NCI-H524 treated with DMSO at 0.1 percent for 48 hours (cell line): ENCODE results near the gene COL4A2.

Experiments
- DNase-seq: peaks from one replicate; lab custom pipeline; 2025; lab: John Stamatoyannopoulos, UW

Gene COL4A2

DNA sequence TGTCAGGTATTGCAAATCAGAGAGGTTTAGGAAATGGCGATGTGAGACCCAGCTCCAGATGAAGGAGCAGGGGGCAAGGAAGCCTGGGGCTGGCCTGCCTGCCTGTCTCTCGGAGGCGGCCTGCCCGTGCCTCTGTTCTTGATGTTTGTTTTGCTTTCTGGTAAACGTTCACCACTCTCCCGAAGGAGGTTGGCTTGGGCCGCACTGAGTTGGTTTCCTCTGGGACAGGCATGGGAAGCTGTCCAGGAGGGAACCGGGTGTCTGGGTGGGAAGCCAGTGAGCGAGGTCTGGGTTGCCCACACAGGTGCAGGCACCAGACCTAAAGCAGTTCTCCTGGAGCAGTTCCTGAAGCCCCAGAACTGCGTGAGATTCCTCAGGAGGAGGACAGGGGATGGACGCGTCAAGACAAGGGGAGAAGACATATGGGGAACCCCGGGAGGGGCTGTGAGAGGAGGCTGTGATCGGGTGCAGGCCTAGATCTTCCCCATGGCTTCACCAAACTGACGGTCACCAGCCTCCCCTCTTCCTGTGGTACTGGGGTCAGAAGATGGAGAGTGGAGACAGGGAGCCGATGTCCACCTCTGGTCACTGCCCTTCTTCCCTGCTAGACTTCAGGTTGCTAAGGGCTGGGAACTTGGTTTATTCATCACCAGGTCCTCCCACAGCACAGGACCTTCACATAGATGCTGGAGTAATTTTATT, 15.2 kb downstream of the COL4A2 start:
- no peak for DNase-seq

DNA sequence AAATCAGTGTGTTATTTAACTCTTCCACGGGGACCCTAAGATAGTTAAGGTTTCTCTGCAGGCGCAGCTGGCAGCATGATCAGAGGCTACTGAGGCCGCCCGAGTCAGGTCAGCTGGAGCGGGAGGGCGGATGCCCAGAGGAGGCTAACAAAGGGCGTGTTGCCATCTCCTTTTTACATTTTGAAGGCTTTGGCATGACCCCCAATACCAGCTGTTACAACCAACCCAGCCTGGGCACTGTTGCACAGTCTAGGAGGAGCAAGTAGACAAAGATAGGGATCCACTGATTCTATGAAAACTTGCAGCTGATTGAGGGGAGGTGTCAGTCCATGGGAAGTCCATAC, 15.7 kb downstream of the COL4A2 start:
- DNase-seq, result no peak

DNA sequence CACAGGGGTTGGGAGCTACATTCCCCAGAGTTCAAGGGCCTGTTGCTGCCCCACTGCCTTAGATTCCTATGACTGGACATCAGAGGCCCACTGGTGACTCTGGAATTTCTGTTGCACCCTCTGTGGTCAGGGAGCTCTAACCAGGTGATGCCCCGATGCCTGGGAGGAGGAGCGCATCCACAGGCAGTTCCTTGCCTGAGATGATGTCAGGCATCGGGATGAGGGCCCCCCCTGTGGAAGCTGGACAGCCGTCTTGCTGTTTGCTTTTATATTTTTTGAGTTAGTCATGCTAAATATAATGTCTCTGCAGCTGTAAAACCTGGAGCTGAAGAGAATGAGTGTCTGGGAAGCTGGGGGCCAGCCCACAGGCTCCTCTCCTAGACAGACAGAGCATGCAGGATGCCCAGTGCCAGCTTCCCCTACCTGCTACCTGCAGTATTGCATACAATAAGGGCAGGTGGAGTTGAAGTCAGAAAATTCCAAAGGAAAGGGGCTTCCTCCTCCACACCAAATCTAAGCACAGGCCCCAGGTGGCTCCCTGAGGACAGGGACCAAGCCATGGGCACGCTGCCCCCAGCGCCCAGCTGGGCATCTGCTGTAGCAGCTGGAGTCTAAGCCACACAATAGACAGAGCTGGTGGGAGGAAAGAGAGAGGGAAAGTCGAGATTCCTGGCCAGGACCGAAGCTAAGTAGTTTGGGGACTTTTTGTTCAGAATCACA, 16.2 kb downstream of the COL4A2 start:
- no peak for DNase-seq

DNA sequence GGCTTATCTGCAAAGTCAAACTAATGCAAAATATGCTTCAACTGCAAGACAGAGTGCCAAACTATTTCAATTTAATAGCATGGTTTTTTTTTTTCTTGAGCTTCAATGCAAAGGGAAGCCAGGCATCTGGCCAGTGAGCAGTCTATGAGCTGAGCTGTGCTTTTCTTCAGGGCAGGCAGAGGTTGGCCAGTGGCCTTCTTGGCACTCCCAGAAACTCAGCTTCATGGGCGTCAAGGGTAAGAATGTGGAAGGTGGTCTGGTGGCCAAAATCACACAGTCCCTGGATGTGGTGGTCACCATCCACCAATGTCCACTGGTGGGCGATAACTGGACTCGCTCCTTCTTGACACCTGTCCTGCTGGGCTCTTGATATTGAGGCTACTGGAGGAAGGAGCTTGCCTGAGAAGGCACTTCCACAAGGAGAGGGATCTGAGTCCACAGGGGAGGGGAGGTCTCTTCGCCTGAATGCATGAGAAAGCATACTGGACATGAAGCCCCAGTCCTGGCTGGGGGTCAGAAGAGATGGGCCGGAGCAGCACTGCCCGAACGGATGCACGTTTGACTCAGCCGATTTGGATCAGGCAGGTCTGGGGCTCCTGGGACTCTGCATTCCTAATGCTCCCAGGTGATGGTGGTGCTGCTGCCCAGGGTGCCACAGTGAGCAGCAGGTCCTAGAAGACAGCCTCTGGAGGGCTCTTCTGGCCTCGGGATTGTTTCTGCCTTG, 17.1 kb downstream of the COL4A2 start:
- no peak for DNase-seq

DNA sequence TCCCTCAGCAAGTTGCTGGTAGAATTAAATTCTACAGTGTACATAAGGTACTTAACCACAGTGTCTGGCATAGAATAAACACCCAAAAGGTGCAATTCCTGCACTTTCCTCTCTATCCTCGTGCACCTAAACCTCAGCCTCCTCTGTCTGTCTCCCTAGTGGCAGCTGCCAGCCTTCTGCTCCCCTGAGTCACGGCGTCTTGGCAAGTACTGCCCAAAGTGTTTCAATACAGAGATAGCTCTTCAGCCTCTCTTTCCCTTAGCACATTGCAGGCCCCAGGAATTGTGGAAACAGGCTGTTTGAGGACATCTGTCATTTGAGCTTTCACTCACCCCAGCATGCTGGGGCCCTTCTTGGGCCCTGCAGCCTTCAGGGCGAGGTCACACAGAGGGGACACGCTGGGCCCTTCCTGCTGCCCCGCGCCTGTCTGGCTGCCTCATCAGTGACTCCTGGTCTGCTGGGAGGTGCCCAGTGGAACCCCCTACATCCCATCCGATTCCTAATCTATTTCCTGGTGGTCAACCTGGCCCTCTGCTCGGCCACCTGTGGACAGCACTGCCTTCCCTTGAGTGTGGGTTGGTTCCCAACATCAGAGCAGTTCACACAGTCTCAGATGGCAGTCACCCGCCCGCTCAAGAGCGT, 19.3 kb downstream of the COL4A2 start:
- DNase-seq, result no peak

DNA sequence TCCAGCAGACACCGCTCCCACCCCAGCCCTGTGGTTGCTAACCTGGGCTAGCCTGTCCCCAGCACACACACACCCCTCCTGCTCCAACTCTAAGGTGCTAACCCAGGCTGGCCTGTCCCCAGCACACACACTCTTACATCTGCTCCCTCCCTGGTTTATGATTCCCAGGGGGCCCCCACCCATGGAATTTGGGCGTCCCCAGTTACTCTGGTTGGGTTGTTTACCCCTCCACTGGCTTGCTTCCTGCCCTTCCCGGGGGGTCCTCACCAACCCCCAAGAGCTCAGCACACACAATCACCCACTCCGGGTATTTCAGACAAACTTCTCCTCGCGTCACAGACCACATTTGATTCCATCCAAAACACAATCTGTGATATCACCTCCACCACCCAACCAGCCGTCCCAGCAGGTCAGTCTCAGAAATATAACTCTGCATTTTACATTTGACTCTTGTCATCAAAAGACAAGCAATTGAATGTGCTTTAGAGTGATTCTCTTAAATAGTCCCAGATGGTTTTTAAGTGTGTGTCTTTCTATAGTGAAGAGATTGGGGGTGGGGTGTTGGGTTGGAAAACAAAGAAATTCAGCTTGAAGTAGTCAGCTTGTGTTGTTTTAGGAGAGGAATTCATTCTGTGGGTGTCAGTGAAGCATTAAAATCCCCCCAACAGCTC, 20.1 kb downstream of the COL4A2 start:
- no peak for DNase-seq

DNA sequence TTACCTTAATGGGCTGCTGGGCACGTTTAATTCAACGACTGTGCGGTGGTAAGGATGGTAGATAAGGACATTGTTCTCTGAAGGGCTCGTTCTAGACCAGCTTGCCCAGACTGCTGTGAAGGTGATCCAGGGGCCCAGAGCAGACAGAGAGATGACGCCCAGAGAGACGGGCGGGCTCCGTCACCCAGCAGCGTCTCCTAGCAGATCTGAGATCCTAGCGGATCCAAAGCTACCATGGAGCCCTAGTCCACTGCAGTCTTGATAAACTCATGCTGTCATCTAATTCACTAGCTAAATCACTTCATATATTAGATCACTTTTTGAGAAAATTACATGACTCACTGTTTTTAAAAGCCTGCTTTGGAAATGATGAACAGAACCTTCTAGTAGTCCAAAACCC, 21.5 kb downstream of the COL4A2 start:
- no peak for DNase-seq

DNA sequence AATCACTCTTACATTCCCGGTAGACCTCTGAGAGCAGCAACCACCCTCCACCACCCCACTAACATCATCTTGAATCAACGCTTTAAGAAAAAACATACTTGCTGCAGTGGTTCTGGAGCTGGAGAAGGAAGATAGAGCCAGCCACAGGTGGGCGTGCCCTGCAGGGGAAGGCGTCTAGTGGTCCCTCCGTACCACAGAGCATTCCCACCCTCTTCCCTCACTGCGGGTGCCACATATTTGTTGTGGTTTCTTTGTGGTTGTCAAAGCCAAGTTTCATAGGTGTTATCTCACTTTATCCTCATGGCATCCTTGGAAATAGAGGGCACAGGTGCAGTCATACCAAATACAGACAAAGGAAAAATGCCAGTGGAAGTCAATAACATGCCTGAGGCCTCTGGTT, 22.2 kb downstream of the COL4A2 start:
- DNase-seq, result no peak

DNA sequence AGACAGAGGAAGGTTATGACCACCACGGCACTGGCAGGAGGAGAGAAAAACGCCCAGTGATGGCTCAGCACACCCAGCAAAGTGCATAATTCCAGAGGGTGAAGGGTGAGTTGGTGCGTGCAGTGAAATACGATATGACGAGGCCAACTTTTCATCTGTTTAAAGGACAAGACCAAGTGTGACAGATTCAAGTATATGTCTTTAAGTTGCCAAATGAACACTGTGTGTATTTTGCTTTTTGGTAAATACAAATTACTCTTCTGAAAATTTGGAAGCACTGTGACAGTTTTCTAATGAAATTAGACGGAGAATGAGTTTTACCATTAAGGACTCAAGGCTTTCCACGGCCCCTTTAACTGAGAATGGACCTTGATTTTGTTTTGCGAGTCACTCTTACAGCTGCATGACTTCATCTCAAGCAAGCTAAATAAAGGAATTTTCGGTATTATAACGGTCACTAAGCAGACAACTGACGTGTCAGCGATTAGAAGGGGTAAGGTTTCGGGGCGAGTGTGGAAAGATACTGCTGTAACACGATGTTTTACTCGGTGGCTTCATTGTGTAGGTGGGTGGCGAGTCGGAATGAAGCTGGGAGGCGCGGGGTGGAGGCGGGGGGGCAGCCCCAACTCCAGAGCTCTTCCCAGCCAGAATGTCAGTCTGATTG, 22.8 kb downstream of the COL4A2 start:
- no peak for DNase-seq

DNA sequence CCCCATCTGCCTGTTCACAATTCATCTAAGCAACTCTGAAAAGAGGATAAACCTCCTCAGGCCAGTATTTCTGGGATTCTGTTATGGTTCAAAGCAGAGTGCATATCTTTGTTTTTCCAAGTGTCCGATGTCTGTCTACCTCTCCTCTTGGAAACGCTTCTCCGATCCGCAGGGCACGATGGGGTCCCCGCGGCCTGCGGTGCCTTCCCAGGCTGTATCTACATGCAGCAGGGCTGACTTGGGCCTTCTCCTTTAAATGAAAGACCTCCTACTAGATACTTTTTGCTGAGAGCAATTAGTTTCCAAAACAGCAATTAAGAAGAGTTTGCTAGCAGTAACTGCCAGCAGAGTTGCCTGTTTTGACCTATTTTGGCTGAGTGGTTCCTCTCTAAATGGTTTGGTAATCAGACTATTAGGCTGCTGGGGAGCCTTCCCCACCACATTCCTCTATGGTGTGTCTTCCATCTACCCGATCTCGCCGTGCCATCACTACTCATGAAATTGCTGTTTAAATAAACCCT, 23.5 kb downstream of the COL4A2 start:
- DNase-seq, result no peak

DNA sequence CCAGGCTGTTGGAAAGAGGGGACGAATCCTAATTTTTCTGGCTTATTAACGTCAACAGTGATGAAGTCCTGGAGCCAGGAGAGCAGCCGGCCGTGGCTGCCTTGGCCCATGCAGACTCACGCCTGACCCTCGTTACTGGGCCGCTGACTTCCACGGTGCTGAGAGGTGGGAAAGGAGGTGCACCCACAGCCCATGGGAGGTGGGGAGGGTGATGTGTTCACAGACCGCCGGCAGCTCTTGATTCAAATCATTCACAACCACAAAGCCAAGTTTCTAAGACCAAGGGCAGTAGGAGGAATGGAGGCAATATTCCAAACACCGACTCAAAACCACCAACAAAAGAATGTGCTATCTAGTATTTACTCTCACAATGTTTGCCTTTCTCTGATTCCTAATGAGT, 24.3 kb downstream of the COL4A2 start:
- DNase-seq, result no peak

DNA sequence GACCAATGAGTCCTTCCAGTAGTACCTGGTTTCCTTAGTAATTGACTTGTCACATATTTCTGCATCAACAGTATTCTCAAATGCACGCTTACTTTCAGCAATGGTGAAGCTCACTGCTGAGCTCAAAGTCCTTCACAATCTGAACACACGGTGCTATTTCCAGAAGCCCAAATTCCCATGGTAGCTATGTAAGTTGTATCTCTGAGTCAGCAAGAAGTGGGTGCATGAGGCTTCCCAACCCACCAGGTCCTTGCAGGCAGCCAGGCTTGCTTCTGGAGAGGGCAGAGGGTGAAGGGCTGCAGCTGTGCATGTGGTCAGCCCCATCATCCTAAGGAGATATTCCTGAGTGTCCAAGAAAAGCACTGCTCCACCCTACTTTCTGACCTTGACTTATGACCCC, 25.7 kb downstream of the COL4A2 start:
- no peak for DNase-seq

DNA sequence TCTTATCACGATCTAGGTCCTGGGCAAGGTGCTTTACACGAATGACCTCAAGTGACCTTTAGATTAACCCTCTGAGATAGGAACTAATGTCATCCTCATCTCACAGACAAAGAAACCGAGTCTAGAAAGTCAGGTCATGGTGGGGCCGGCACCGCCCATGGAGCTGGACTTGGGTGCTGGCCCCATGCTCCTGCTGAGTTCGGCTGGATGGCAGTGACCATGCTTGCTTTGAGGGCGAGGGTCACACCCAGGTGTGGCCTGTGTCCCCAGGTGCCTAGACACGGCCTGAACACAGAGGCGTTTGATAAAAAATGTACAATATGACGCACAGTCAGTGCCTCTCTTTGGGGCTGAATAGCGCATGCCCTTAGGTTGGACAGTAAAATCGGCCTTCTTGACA, 26.8 kb downstream of the COL4A2 start:
- DNase-seq, result no peak

DNA sequence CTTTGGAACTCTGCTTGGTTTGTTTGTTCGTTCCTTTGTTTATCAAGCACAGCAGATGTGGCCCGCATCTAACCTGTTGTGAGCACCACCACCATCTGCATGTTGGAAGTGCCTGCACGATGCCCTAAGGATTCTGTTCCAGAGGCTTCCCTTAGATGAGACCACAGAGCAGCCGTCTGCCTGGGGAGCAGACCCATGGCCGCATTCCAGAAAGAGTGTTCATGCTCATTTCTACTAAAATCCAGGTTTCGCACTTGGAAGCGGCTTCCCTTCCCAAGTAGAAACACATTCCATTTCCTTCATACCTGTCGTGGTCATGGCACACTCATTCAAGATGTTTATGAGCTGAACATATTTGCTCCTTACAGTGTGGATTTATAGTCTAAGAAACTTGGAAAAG, 27.2 kb downstream of the COL4A2 start:
- no peak for DNase-seq

DNA sequence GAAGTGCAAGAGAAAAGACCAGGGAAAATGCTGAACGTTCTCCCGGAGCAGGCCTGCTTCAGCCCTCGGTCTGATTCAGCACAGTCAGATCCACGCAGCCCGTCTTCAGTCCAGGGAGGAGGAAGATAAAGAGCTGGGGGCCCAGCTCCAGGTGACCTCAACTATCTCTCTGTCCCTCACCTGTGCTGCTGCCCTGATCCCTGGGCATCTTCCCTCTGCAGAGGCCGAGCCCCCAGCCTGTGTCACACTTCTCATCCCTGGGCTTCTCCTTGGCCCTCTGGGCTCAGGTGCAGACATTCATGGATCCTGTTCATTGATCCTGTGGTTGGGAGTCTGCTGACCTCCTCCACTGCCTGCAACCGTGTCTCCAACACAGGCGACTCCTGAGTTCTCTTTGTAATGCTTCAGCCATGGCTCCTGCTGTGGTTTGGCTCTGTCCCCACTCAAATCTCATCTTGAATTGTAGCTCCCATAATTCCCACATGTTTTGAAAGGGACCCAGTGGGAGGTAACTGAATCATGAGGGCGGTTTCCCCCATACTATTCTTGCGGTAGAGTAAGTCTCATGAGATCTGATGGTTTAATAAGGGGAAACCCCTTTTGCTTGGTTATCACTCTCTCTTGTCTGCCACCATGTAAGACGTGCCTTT, 27.9 kb downstream of the COL4A2 start:
- DNase-seq, result no peak

DNA sequence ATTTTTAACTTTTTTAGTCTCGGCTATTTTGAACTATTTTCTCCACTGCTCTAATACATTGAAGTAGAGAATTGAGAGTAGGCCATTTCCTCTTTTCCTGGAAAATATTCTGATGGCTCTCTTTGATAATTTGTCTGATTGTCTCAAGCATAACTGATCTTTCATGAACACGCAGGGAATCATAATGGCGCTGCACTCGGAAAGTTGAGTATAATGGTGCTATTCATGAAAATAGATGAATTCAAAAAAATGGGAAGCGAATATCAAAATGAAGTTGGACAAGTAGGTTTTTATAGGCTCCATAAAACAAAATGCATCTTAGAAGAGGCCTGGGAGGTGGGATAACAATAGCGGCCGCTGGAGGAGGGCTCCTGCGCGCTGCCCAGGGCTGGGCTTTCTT, 29.0 kb downstream of the COL4A2 start:
- DNase-seq, result no peak

DNA sequence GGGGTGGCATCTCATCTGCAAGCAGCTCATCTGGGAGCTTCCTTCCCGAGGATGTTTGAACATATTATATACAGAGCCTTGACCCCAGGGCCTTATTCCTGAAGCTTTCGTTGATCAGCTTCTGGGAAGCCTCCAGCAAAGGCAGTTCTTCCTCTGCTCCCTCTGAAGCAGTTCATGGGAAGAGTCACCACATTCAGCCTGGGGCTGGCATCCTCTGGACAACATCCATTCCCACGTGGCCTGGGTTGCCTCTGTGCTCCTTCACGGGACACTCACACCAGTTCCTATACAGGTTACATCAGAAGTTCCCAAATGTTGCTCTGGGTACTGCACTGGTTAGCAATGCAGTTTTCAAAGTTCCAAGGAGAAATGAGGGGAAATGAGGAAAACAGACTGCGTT, 29.6 kb downstream of the COL4A2 start:
- no peak for DNase-seq

DNA sequence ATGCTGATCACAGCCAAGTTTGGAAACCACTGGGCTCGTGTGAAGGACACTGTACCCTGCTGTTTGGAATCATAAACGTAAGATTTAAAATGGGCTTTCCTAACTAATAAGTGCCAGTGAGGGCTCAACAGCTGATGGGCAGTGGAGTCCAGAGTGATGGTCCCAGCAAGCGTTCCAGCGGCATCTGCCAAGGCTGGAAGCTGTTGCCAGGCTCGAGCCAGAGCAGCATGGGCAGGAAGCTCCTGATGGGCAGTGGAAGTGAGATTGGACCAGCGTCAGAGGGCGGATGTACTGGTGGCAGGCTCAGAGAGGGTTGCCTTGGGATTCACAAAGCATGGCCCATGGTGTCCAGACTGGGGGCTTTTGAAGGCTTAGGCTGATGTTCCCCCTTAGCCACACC, 30.2 kb downstream of the COL4A2 start:
- no peak for DNase-seq

DNA sequence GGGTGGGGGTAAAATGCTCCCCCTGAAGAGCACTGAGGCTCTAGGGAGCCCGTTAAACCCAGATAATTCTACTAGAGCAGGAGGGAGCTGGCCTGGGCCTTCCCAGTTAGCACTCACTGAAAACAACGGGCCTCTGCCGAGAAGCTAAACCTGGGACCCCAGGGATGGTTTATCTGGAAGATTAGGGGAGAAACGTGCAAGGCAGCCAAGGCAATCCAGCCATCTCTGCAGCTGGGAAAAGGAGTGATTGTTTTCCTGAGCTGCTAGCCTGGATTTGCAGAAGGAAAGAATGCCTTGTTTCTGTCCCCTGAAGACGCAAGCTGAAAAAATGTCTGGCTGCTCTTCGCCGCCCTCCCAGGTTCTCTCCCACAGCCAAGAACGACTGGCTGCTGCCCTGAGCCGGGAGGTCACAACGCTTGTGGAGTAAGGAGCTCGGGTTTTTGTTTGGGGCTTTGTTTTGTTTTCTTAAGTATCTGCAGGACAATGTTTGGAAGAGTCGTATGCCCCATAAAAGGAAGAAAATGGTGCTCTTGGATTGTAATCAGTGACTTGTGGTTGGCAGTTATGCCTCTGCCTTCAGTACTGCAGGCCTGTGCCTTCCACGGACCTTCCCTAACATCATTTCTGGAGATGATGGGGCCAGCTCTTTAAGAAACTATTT, 31.5 kb downstream of the COL4A2 start:
- DNase-seq, result no peak

DNA sequence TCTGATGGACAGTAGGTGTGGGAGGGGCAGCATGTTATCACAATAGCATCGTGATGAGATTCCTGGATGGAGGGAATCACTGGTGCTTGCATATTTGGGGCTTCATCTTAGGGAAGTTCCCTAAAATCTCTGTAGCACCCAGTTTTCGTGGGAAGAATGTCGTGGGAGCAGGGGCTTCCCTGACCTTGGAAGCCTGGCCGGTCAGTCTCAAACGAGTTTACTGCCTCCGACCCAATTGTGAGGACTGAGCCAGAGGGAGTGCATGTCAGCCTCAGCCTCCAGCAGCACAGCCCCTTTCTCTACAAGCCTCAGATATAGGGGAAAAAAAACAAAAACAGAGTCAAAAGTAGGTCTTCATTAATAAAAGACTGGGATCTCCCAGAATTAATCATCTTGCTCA, 32.2 kb downstream of the COL4A2 start:
- DNase-seq, result no peak
